Astrocyte (in vitro differentiated cells and primary cell): ENCODE measurements around the gene FGFBP3. TPM values are rescaled to one million over a fixed set of nuclear protein-coding genes. Genes with fewer than 3 reads are reported as not detected.

Experiments
- DNase-seq: peaks from one replicate; pipeline ENCODE4 v3.0.0-alpha.2; 2010; ENCODE audit warnings: low read depth
- FAIRE-seq: peaks from 2 replicates; lab custom pipeline; 2011; peaks lifted over from hg19 to GRCh38; lab: Jason Lieb, UNC
- H2AFZ ChIP-seq: 2 replicates; pipeline ENCODE4 v1.6.0; 2012; ENCODE audit warnings: low read depth, low read length, inconsistent platforms
- H3K27ac ChIP-seq: 2 replicates; pipeline ENCODE4 v1.5.1; 2011; ENCODE audit warnings: low read depth, low read length, inconsistent platforms
- H3K27me3 ChIP-seq: 2 replicates; pipeline ENCODE4 v1.6.0; 2011; ENCODE audit warnings: low read length, inconsistent platforms; ENCODE audit not compliant: insufficient read depth
- H3K36me3 ChIP-seq: 2 replicates; pipeline ENCODE4 v1.5.1; 2011; ENCODE audit warnings: low read length, inconsistent platforms; ENCODE audit not compliant: insufficient read depth
- H3K4me1 ChIP-seq: 2 replicates; pipeline ENCODE4 v1.5.1; 2011; ENCODE audit warnings: low read length, inconsistent platforms; ENCODE audit not compliant: insufficient read depth
- H3K4me2 ChIP-seq: 2 replicates; pipeline ENCODE4 v1.6.0; 2012; ENCODE audit warnings: low read length, inconsistent platforms
- H3K4me3 ChIP-seq: 2 replicates; pipeline ENCODE4 v1.5.1; 2011; ENCODE audit warnings: low read depth, mild to moderate bottlenecking, low read length, inconsistent platforms; ENCODE audit not compliant: insufficient read depth
- H3K79me2 ChIP-seq: 2 replicates; pipeline ENCODE4 v1.6.0; 2012; ENCODE audit warnings: mild to moderate bottlenecking, low read length, inconsistent platforms; ENCODE audit not compliant: insufficient read depth
- H3K9ac ChIP-seq: 2 replicates; pipeline ENCODE4 v1.6.0; 2012; ENCODE audit warnings: mild to moderate bottlenecking, low read length, inconsistent platforms
- H3K9me3 ChIP-seq: 2 replicates; pipeline ENCODE4 v1.5.1; 2012; ENCODE audit warnings: low read depth, mild to moderate bottlenecking, low read length, inconsistent platforms; ENCODE audit not compliant: insufficient read depth
- H4K20me1 ChIP-seq: 2 replicates; pipeline ENCODE4 v1.6.0; 2012; ENCODE audit warnings: low read length, inconsistent platforms; ENCODE audit not compliant: insufficient read depth
- H3K27ac Mint-ChIP-seq: one replicate; pipeline ENCODE4 v1.8.0; 2021; ENCODE audit warnings: mild to moderate bottlenecking, mixed read lengths; ENCODE audit not compliant: unreplicated experiment
- H3K27me3 Mint-ChIP-seq: one replicate; pipeline ENCODE4 v1.8.0; 2021; ENCODE audit warnings: low read depth, mixed read lengths; ENCODE audit not compliant: unreplicated experiment
- H3K36me3 Mint-ChIP-seq: one replicate; pipeline ENCODE4 v1.8.0; 2021; ENCODE audit warnings: low read depth, mixed read lengths; ENCODE audit not compliant: unreplicated experiment
- H3K4me1 Mint-ChIP-seq: one replicate; pipeline ENCODE4 v1.8.0; 2021; ENCODE audit warnings: low read depth, mixed read lengths; ENCODE audit not compliant: unreplicated experiment
- H3K4me3 Mint-ChIP-seq: one replicate; pipeline ENCODE4 v1.8.0; 2021; ENCODE audit warnings: mild to moderate bottlenecking, moderate library complexity, mixed read lengths; ENCODE audit not compliant: unreplicated experiment
- H3K9me3 Mint-ChIP-seq: one replicate; pipeline ENCODE4 v1.8.0; 2021; ENCODE audit warnings: mild to moderate bottlenecking, mixed read lengths; ENCODE audit not compliant: unreplicated experiment
- CTCF ChIP-seq: IDR thresholded peaks from 2 replicates; pipeline ENCODE4 v1.5.1; 2011; ENCODE audit warnings: low read depth, mild to moderate bottlenecking, inconsistent platforms, low read length, moderate library complexity; ENCODE audit not compliant: insufficient read depth
- EZH2 ChIP-seq: IDR thresholded peaks from 2 replicates; pipeline ENCODE4 v1.6.1; 2012; ENCODE audit warnings: mild to moderate bottlenecking, low read length, inconsistent platforms; ENCODE audit not compliant: insufficient read depth
- total RNA-seq: library from RNA; stranded (reverse); gene quantifications from 2 replicates; pipeline ENCODE4 v1.2.1, GENCODE V29; 2021

FGFBP3 gene
- total RNA-seq, 1 donor from 2014 or later, result 3.3 TPM

- Histone ChIP-seq H3K27me3 (no peaks in the 10 kb centered on the region), H3K4me2 (peak overlapping the region; percentile 75), H3K9ac (peak overlapping the region; percentile 37), H3K27ac (no peak overlapping the region), H3K79me2 (no peaks in the 10 kb centered on the region), H4K20me1 (no peaks in the 10 kb centered on the region), H2AFZ (peak overlapping the region; percentile 88), H3K36me3 (no peaks in the 10 kb centered on the region), H3K4me1 (peaks cover 18% of the 10 kb centered on the region), H3K9me3 (no peaks in the 10 kb centered on the region), H3K4me3 (peak overlapping the region; percentile 24)
- Mint-ChIP-seq H3K27me3 (no peaks in the 10 kb centered on the region), H3K36me3 (no peaks in the 10 kb centered on the region), H3K9me3 (no peaks in the 10 kb centered on the region), H3K4me3 (no peak overlapping the region), H3K4me1 (peaks cover 8% of the 10 kb centered on the region), H3K27ac (peak overlapping the region; percentile 68)
- TF ChIP-seq EZH2 (no peak), CTCF (no peak)
- FAIRE-seq (peak; percentile 43), DNase-seq (peak; percentile 73)
Observed at GRCh38 chr10:91883549-91884444, 25.5 kb downstream of the FGFBP3 start.

- Histone ChIP-seq H3K4me1 (peaks cover 13% of the 10 kb centered on the region), H3K9ac (no peak overlapping the region), H3K27ac (no peak overlapping the region), H4K20me1 (no peaks in the 10 kb centered on the region), H3K9me3 (no peaks in the 10 kb centered on the region), H3K36me3 (no peaks in the 10 kb centered on the region), H2AFZ (peak overlapping the region; percentile 24), H3K79me2 (no peaks in the 10 kb centered on the region), H3K27me3 (no peaks in the 10 kb centered on the region), H3K4me2 (peak overlapping the region; percentile 6), H3K4me3 (no peak overlapping the region)
- H3K4me1 Mint-ChIP-seq, result peaks cover 5% of the 10 kb centered on the region
- no peak for FAIRE-seq
- H3K36me3 Mint-ChIP-seq, result no peaks in the 10 kb centered on the region
- H3K4me3 Mint-ChIP-seq, result no peak overlapping the region
- no peaks in the 10 kb centered on the region for H3K9me3 Mint-ChIP-seq
- no peaks in the 10 kb centered on the region for H3K27me3 Mint-ChIP-seq
- H3K27ac Mint-ChIP-seq, result no peak overlapping the region
- no peak for TF ChIP-seq CTCF
- DNase-seq, result no peak
Observed at GRCh38 chr10:91880310-91880709, 29.0 kb downstream of the FGFBP3 start.
